ENCODE data around the gene NOS3.

Gene NOS3

GRCh38 chr7:150964593-150965111, 26.2 kb upstream of the NOS3 start:
- DNase-seq (ENCODE audit: low read depth): no peak

GRCh38 chr7:150965273-150965830, 25.5 kb upstream of the NOS3 start:
- DNase-seq (ENCODE audit: low read depth): no peak

- no peak for DNase-seq (ENCODE audit: low read depth)
Measured at GRCh38 chr7:150966002-150966401, 24.8 kb upstream of the NOS3 start.

GRCh38 chr7:150967349-150967748, 23.5 kb upstream of the NOS3 start:
- DNase-seq (ENCODE audit: low read depth): no peak

GRCh38 chr7:150968056-150968733, 22.6 kb upstream of the NOS3 start:
- DNase-seq (ENCODE audit: low read depth): no peak

- DNase-seq (ENCODE audit: low read depth): no peak
Measured at GRCh38 chr7:150968734-150969372, 22.0 kb upstream of the NOS3 start.

- DNase-seq (ENCODE audit: low read depth): no peak
Measured at GRCh38 chr7:150969475-150969874, 21.3 kb upstream of the NOS3 start.

GRCh38 chr7:150970424-150970823, 20.4 kb upstream of the NOS3 start:
- no peak for DNase-seq (ENCODE audit: low read depth)

GRCh38 chr7:150971242-150972022, 19.4 kb upstream of the NOS3 start:
- no peak for DNase-seq (ENCODE audit: low read depth)

- DNase-seq (ENCODE audit: low read depth): no peak
Measured at GRCh38 chr7:150972023-150972468, 18.8 kb upstream of the NOS3 start.

GRCh38 chr7:150972741-150973140, 18.1 kb upstream of the NOS3 start:
- DNase-seq (ENCODE audit: low read depth): no peak

- no peak for DNase-seq (ENCODE audit: low read depth)
Measured at GRCh38 chr7:150973571-150974451, 17.0 kb upstream of the NOS3 start.

- no peak for DNase-seq (ENCODE audit: low read depth)
Measured at GRCh38 chr7:150974468-150975391, 16.1 kb upstream of the NOS3 start.

- DNase-seq (ENCODE audit: low read depth): no peak
Measured at GRCh38 chr7:150975536-150976319, 15.1 kb upstream of the NOS3 start.

- DNase-seq (ENCODE audit: low read depth): no peak
Measured at GRCh38 chr7:150976529-150977381, 14.1 kb upstream of the NOS3 start.

GRCh38 chr7:150977382-150978125, 13.3 kb upstream of the NOS3 start:
- DNase-seq (ENCODE audit: low read depth): no peak

- DNase-seq (ENCODE audit: low read depth): no peak
Measured at GRCh38 chr7:150978126-150978789, 12.6 kb upstream of the NOS3 start, which contains the start of gene KCNH2. Gene KCNH2, minus strand, starts transcription at chr7:150978321. Its CDS starts 408 bp downstream, at chr7:150977913.

Data from iris pigment epithelial cell (primary cell).